H1 (cell line): Measurements from ENCODE around the gene ZNF750. TPM values are rescaled to one million over a fixed set of nuclear protein-coding genes. Genes with fewer than 3 reads are reported as not detected.

Experiments used
- CTCF ChIA-PET: fragments of 300-600 bp; sonication (Branson Sonifier 250); formaldehyde crosslinking; loops from one replicate; lab custom pipeline; 2021; ENCODE audit not compliant: partially characterized antibody; lab: Charles Lee
- POLR2A ChIA-PET: fragments of 300-600 bp; sonication (Branson Sonifier 250); formaldehyde crosslinking; loops from one replicate; lab custom pipeline; 2021; ENCODE audit warnings: inconsistent platforms; ENCODE audit not compliant: partially characterized antibody; lab: Charles Lee
- DNase-seq, 2 experiments: peaks; one replicate each; pipeline versions ENCODE4 v3.0.0 to v3.0.0-alpha.2; 2010 to 2022; ENCODE audit warnings: low spot score in 2 of 2, low read depth in 1 of 2, mixed read lengths in 1 of 2
- FAIRE-seq: peaks from 2 replicates; lab custom pipeline; 2011; peaks lifted over from hg19 to GRCh38; lab: Jason Lieb, UNC
- H2AFZ ChIP-seq: 2 replicates; pipeline ENCODE4 v1.8.1; 2012; ENCODE audit warnings: low read length, inconsistent platforms
- H2AK5ac ChIP-seq: 2 replicates; pipeline ENCODE4 v1.6.1; 2013; ENCODE audit warnings: low read depth, low read length
- H2BK120ac ChIP-seq: replicated peaks from 2 replicates; pipeline ENCODE3; 2013; ENCODE audit warnings: low read depth, low read length, inconsistent platforms
- H2BK12ac ChIP-seq: 2 replicates; pipeline ENCODE4 v1.6.1; 2013; ENCODE audit warnings: low read depth, low read length
- H2BK15ac ChIP-seq: 2 replicates; pipeline ENCODE4 v1.6.1; 2013; ENCODE audit warnings: low read length
- H2BK20ac ChIP-seq: 2 replicates; pipeline ENCODE4 v1.6.1; 2013; ENCODE audit warnings: low read length
- H2BK5ac ChIP-seq: 2 replicates; pipeline ENCODE4 v1.6.1; 2013; ENCODE audit warnings: low read depth, low read length
- H3K14ac ChIP-seq: 2 replicates; pipeline ENCODE4 v1.6.1; 2013; ENCODE audit warnings: inconsistent platforms; ENCODE audit not compliant: insufficient read length
- H3K18ac ChIP-seq: 2 replicates; pipeline ENCODE4 v1.6.1; 2013; ENCODE audit warnings: low read length; ENCODE audit errors: extremely low read depth
- H3K23ac ChIP-seq: 2 replicates; pipeline ENCODE4 v1.6.1; 2013; ENCODE audit warnings: inconsistent platforms; ENCODE audit not compliant: insufficient read length
- H3K23me2 ChIP-seq: 2 replicates; pipeline ENCODE4 v1.6.1; 2013; ENCODE audit warnings: low read depth, low read length
- H3K27ac ChIP-seq: 2 replicates; pipeline ENCODE4 v1.6.1; 2011; ENCODE audit warnings: low read depth, low read length, inconsistent platforms
- H3K27me3 ChIP-seq, 4 experiments: replicated peaks in 1 of 4; 1 replicate in 1 of 4; 2 replicates in 3 of 4; pipeline versions ENCODE4 v1.6.1 to v1.8.1; 2011 to 2013; ENCODE audit warnings: low read length in 3 of 4, mild to moderate bottlenecking in 3 of 4, inconsistent platforms in 2 of 4, mixed read lengths in 2 of 4, moderate library complexity in 1 of 4; ENCODE audit not compliant: control insufficient read depth in 3 of 4, insufficient read depth in 3 of 4; ENCODE audit errors: extremely low read depth in 1 of 4
- H3K36me3 ChIP-seq, 4 experiments: 2 replicates each; pipeline versions ENCODE4 v1.6.1 to v1.8.1; 2011 to 2013; ENCODE audit warnings: mild to moderate bottlenecking in 4 of 4, low read length in 3 of 4, moderate library complexity in 2 of 4, control low read depth in 1 of 4, inconsistent platforms in 1 of 4; ENCODE audit not compliant: insufficient read depth in 4 of 4, control insufficient read depth in 2 of 4
- H3K4ac ChIP-seq: replicated peaks from 2 replicates; pipeline ENCODE3; 2013; ENCODE audit warnings: low read length, low read depth, mixed read lengths, inconsistent platforms; ENCODE audit not compliant: insufficient read length
- H3K4me1 ChIP-seq, 4 experiments: replicated peaks in 1 of 4; 1 replicate in 1 of 4; 2 replicates in 3 of 4; pipeline versions ENCODE4 v1.6.1 to v1.8.1; 2011 to 2013; ENCODE audit warnings: low read length in 3 of 4, inconsistent platforms in 2 of 4, mixed read lengths in 1 of 4; ENCODE audit not compliant: insufficient read depth in 4 of 4, control insufficient read depth in 3 of 4
- H3K4me2 ChIP-seq, 2 experiments: 2 replicates each; pipeline versions ENCODE4 v1.6.1 to v1.8.1; 2011 to 2013; ENCODE audit warnings: low read depth in 2 of 2, low read length in 2 of 2, control low read depth in 1 of 2, inconsistent platforms in 1 of 2, mild to moderate bottlenecking in 1 of 2; ENCODE audit not compliant: insufficient read depth in 1 of 2
- H3K4me3 ChIP-seq, 4 experiments: fragments of 200-600, 300-600 bp in 1 of 4; sonication (generic), shearing (Covaris generic), sonication (Bioruptor Twin) in 1 of 4; 2 replicates each; pipeline versions ENCODE4 v1.5.1 to v1.8.1; 2011 to 2016; ENCODE audit warnings: low read length in 4 of 4, low read depth in 3 of 4, control low read depth in 2 of 4, inconsistent platforms in 2 of 4, mild to moderate bottlenecking in 2 of 4, mixed read lengths in 1 of 4, moderate library complexity in 1 of 4; ENCODE audit not compliant: insufficient read depth in 2 of 4; ENCODE audit errors: extremely low read depth in 1 of 4
- H3K56ac ChIP-seq: replicated peaks from 2 replicates; pipeline ENCODE3; 2013; ENCODE audit warnings: low read depth, mild to moderate bottlenecking, mixed read lengths, low read length, inconsistent platforms; ENCODE audit not compliant: insufficient read length
- H3K79me1 ChIP-seq: 2 replicates; pipeline ENCODE4 v1.6.1; 2013; ENCODE audit warnings: low read depth, low read length, control low read depth
- H3K79me2 ChIP-seq, 2 experiments: 2 replicates each; pipeline versions ENCODE4 v1.6.1 to v1.8.1; 2012 to 2013; ENCODE audit warnings: low read length in 2 of 2, mild to moderate bottlenecking in 2 of 2, inconsistent platforms in 1 of 2; ENCODE audit not compliant: insufficient read depth in 2 of 2, control insufficient read depth in 1 of 2
- H3K9ac ChIP-seq, 4 experiments: replicated peaks in 1 of 4; 1 replicate in 1 of 4; 2 replicates in 3 of 4; pipeline versions ENCODE4 v1.6.1 to v1.8.1; 2011 to 2013; ENCODE audit warnings: low read depth in 3 of 4, low read length in 3 of 4, control low read depth in 2 of 4, mild to moderate bottlenecking in 2 of 4, moderate library complexity in 2 of 4, inconsistent platforms in 1 of 4; ENCODE audit errors: extremely low read depth in 1 of 4
- H3K9me3 ChIP-seq, 2 experiments: 2 replicates each; pipeline versions ENCODE4 v1.6.1 to v1.8.1; 2012 to 2013; ENCODE audit warnings: mild to moderate bottlenecking in 2 of 2, moderate library complexity in 2 of 2, control low read depth in 1 of 2, inconsistent platforms in 1 of 2, low read depth in 1 of 2, low read length in 1 of 2, mixed read lengths in 1 of 2; ENCODE audit not compliant: insufficient read depth in 2 of 2
- H4K20me1 ChIP-seq, 2 experiments: replicated peaks in 1 of 2; 2 replicates each; pipeline versions ENCODE3 to v1.8.1; 2011 to 2013; ENCODE audit warnings: inconsistent platforms in 2 of 2, low read length in 2 of 2, mild to moderate bottlenecking in 1 of 2; ENCODE audit not compliant: insufficient read depth in 2 of 2, control insufficient read depth in 1 of 2
- H4K5ac ChIP-seq: 2 replicates; pipeline ENCODE4 v1.6.1; 2013; ENCODE audit warnings: low read length, low read depth, mixed read lengths, inconsistent platforms; ENCODE audit not compliant: insufficient read length
- H4K8ac ChIP-seq: 2 replicates; pipeline ENCODE4 v1.8.0; 2013; ENCODE audit warnings: mild to moderate bottlenecking, moderate library complexity, low read length, inconsistent platforms; ENCODE audit not compliant: insufficient read depth; ENCODE audit errors: extremely low read depth
- H4K91ac ChIP-seq: replicated peaks from 2 replicates; pipeline ENCODE3; 2013; ENCODE audit warnings: low read length, mixed read lengths, inconsistent platforms; ENCODE audit not compliant: insufficient read length
- ASH2L ChIP-seq: fragments of 200-600, 300-600 bp; sonication (generic); IDR thresholded peaks from one replicate; pipeline ENCODE4 v1.7.1; 2017; ENCODE audit warnings: low read length
- CHD2 ChIP-seq: IDR thresholded peaks from 2 replicates; pipeline ENCODE4 v1.6.1; 2012; ENCODE audit warnings: low read length, improper control_type of control experiment
- GABPA ChIP-seq: IDR thresholded peaks from 2 replicates; pipeline ENCODE4 v1.6.1; 2011; ENCODE audit warnings: mild to moderate bottlenecking, low read length, moderate library complexity, borderline replicate concordance; ENCODE audit not compliant: insufficient read depth
- JUN ChIP-seq: IDR thresholded peaks from 2 replicates; pipeline ENCODE4 v1.6.1; 2011; ENCODE audit warnings: low read depth, mild to moderate bottlenecking, improper control_type of control experiment, low read length
- RBBP5 ChIP-seq: IDR thresholded peaks from 2 replicates; pipeline ENCODE4 v1.7.1; 2012; ENCODE audit warnings: low read depth, mild to moderate bottlenecking, inconsistent platforms, low read length, moderate library complexity, borderline replicate concordance
- SIN3A ChIP-seq, 2 experiments: IDR thresholded peaks in 1 of 2; conservative IDR thresholded peaks in 1 of 2; 2 replicates each; pipeline ENCODE4 v1.6.1; 2011 to 2012; ENCODE audit warnings: low read length in 2 of 2, improper control_type of control experiment in 1 of 2, low read depth in 1 of 2, mild to moderate bottlenecking in 1 of 2
- TAF7 ChIP-seq: optimal IDR thresholded peaks from 2 replicates; pipeline ENCODE3; 2011; ENCODE audit warnings: low read depth, mild to moderate bottlenecking, inconsistent platforms, low read length, moderate library complexity, borderline replicate concordance
- WGBS, 2 experiments: shearing (Covaris generic) in 1 of 2; methylation state at CpG; one replicate each; pipeline versions ENCODE4 v1.1.6 to v1.1.7; 2013 to 2015; ENCODE audit warnings: low lambda C conversion rate in 2 of 2, mixed read lengths in 2 of 2, inconsistent platforms in 1 of 2, low coverage in 1 of 2, missing lambda C conversion rate in 1 of 2; ENCODE audit not compliant: insufficient replicate concordance in 2 of 2, insufficient coverage in 1 of 2, insufficient read length in 1 of 2; ENCODE audit errors: extremely low coverage in 1 of 2, missing lambda C conversion rate in 1 of 2; 5-methylcytosine and 5-hydroxymethylcytosine counted together
- polyA plus RNA-seq, 7 experiments: library from polyadenylated mRNA; depleted of rRNA in 3 of 7; stranded (reverse) in 5 of 7; unstranded in 2 of 7; fragments of >200 nt in 5 of 7; fragments of 200-250 nt in 2 of 7; gene quantifications; 1 replicate in 5 of 7; 2 replicates in 1 of 7; 4 replicates in 1 of 7; pipeline versions ENCODE4 v1.2.1 to v1.2.3, GENCODE V29; 2011 to 2013; ENCODE audit warnings: missing spikeins in 2 of 7, mixed read lengths in 2 of 7
- total RNA-seq: library from RNA; stranded (reverse); fragmentation: NEBNext Ultra II Directional; extraction: Animal tissue kit (Norgen Biotek cat#: 25700); gene quantifications from 2 replicates; pipeline ENCODE4 v1.2.1, GENCODE V29; 2021
- TF ChIP-seq, protein P1 (sequence below), 3 experiments: IDR thresholded peaks; 1 replicate in 2 of 3; 2 replicates in 1 of 3; pipeline versions ENCODE4 v1.5.1 to v1.6.1; 2011; ENCODE audit warnings: low read length in 3 of 3, mild to moderate bottlenecking in 3 of 3, inconsistent platforms in 2 of 3, low read depth in 1 of 3, moderate library complexity in 1 of 3; ENCODE audit not compliant: insufficient read depth in 1 of 3; ENCODE audit errors: control extremely low read depth in 1 of 3

ZNF750 gene
- total and polyA plus RNA-seq, 2 of the 8 experiments (the other 6 are each of a cell fraction or from before 2014, with no cell fraction given), result not detected

- ChIA-PET CTCF (interaction anchor here (0.6 to 2.2 kb wide), 10 partner anchors 15 to 470 kb away, joined by 3 to 6 read pairs (median 4); no protein-coding TSS in a partner anchor), POLR2A (interaction anchor here (0.9 kb wide), 1 partner anchor 9 kb away, joined by 3 read pairs; no protein-coding TSS in a partner anchor)
- no peak for FAIRE-seq
- TF ChIP-seq RBBP5 (no peak), TAF7 (no peak), SIN3A (conservative IDR thresholded peaks at IDR 0.05 in 1 of 2, IDR thresholded peaks at IDR 0.05 in 1 of 2; ENCODE audit: low read depth in 1 of 2, low read length in 2 of 2) (no peak), JUN (no peak), GABPA (no peak), ASH2L (no peak), CHD2 (no peak)
- TF ChIP-seq, protein P1, sequence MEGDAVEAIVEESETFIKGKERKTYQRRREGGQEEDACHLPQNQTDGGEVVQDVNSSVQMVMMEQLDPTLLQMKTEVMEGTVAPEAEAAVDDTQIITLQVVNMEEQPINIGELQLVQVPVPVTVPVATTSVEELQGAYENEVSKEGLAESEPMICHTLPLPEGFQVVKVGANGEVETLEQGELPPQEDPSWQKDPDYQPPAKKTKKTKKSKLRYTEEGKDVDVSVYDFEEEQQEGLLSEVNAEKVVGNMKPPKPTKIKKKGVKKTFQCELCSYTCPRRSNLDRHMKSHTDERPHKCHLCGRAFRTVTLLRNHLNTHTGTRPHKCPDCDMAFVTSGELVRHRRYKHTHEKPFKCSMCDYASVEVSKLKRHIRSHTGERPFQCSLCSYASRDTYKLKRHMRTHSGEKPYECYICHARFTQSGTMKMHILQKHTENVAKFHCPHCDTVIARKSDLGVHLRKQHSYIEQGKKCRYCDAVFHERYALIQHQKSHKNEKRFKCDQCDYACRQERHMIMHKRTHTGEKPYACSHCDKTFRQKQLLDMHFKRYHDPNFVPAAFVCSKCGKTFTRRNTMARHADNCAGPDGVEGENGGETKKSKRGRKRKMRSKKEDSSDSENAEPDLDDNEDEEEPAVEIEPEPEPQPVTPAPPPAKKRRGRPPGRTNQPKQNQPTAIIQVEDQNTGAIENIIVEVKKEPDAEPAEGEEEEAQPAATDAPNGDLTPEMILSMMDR (IDR thresholded peaks at IDR 0.05; ENCODE audit: control extremely low read depth in 1 of 3, insufficient read depth in 1 of 3, low read depth in 1 of 3, low read length in 3 of 3), result no peak
Observed at GRCh38 chr17:82881900-82882714, 42.3 kb upstream of the ZNF750 start.

More at GRCh38 chr17:82881900-82882714, 42.3 kb upstream of the ZNF750 start:
- H2BK20ac ChIP-seq, result no peak overlapping the region
- no peak overlapping the region for H4K91ac ChIP-seq
- peak overlapping the region; percentile 57 for H4K8ac ChIP-seq
- peaks cover 0 to 25% of the 10 kb centered on the region in 2 experiments; a peak in 2 of 4 replicates for H3K79me2 ChIP-seq
- H4K20me1 ChIP-seq, result peaks cover 1 to 13% of the 10 kb centered on the region in 2 experiments
- H3K9me3 ChIP-seq, result no peaks in the 10 kb centered on the region
- no peak overlapping the region; the same call in 1 of the 2 replicates for H3K18ac ChIP-seq
- H3K23me2 ChIP-seq, result no peaks in the 10 kb centered on the region
- H3K56ac ChIP-seq, result no peak overlapping the region
- H3K14ac ChIP-seq, result no peak overlapping the region
- no peak overlapping the region for H2BK12ac ChIP-seq
- no peak overlapping the region for H4K5ac ChIP-seq
- H3K9ac ChIP-seq, result no peak overlapping the region
- H3K4me2 ChIP-seq, result no peak overlapping the region
- no peak overlapping the region for H2BK15ac ChIP-seq
- H2AK5ac ChIP-seq, result 0 out of 2 replicates have a peak overlapping the region, but pooled peaks have one; percentile 48
- H3K36me3 ChIP-seq, result peaks cover 0 to 2% (median 0%) of the 10 kb centered on the region in 4 experiments; a peak in 2 of 8 replicates
- no peak overlapping the region for H3K23ac ChIP-seq
- no peak overlapping the region for H2BK120ac ChIP-seq
- no peak for DNase-seq
- H3K4ac ChIP-seq, result no peak overlapping the region
- WGBS, 2 experiments, result 79% methylated on average over 15 of the region's 17 CpGs; no CpG with 5 or more reads in 1 of the 2 experiments
- peaks cover 21% of the 10 kb centered on the region for H3K79me1 ChIP-seq
- no peak overlapping the region for H3K4me3 ChIP-seq
- H3K27ac ChIP-seq, result no peak overlapping the region
- no peaks in the 10 kb centered on the region for H3K27me3 ChIP-seq
- H2AFZ ChIP-seq, result no peak overlapping the region
- H3K4me1 ChIP-seq, result peaks cover 0 to 3% (median under 1%) of the 10 kb centered on the region in 4 experiments; a peak in 2 of 7 replicates
- H2BK5ac ChIP-seq, result 0 out of 2 replicates have a peak overlapping the region, but pooled peaks have one; percentile 60
